Measurements from ENCODE around the gene PPM1F. TPM values are rescaled to one million over a fixed set of nuclear protein-coding genes. Genes with fewer than 3 reads are reported as not detected.

Gene PPM1F
- total RNA-seq, 1 donor from 2014 or later: 35.6 TPM

- no peak for DNase-seq (ENCODE audit: extremely low spot score in 2 of 2)
- intact Hi-C loops (cut with DNase I): no loop called here
- TF ChIP-seq POLR2AphosphoS5 (IDR thresholded peaks at IDR 0.05; ENCODE audit: insufficient read depth in 1 of 2, low read depth in 1 of 2) (no peak), POLR2A (IDR thresholded peaks at IDR 0.05) (no peak)
- TF ChIP-seq, protein P1, sequence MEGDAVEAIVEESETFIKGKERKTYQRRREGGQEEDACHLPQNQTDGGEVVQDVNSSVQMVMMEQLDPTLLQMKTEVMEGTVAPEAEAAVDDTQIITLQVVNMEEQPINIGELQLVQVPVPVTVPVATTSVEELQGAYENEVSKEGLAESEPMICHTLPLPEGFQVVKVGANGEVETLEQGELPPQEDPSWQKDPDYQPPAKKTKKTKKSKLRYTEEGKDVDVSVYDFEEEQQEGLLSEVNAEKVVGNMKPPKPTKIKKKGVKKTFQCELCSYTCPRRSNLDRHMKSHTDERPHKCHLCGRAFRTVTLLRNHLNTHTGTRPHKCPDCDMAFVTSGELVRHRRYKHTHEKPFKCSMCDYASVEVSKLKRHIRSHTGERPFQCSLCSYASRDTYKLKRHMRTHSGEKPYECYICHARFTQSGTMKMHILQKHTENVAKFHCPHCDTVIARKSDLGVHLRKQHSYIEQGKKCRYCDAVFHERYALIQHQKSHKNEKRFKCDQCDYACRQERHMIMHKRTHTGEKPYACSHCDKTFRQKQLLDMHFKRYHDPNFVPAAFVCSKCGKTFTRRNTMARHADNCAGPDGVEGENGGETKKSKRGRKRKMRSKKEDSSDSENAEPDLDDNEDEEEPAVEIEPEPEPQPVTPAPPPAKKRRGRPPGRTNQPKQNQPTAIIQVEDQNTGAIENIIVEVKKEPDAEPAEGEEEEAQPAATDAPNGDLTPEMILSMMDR (IDR thresholded peaks at IDR 0.05): no peak
- no peaks in the 10 kb centered on the region for H3K9me3 ChIP-seq
- no peaks in the 10 kb centered on the region for H3K36me3 ChIP-seq
- peak overlapping the region; percentile 75 to 91 for H3K4me3 ChIP-seq
- peak overlapping the region; percentile 55 for H3K27ac ChIP-seq
- H3K27me3 ChIP-seq: no peaks in the 10 kb centered on the region
- H3K4me1 ChIP-seq: peaks cover 15% of the 10 kb centered on the region
Observed at GRCh38 chr22:21981874-21982273, 29.2 kb upstream of the PPM1F start.

- H3K4me3 ChIP-seq: no peak overlapping the region
- H3K27me3 ChIP-seq: no peaks in the 10 kb centered on the region
- H3K9me3 ChIP-seq: no peaks in the 10 kb centered on the region
- TF ChIP-seq POLR2AphosphoS5 (IDR thresholded peaks at IDR 0.05; ENCODE audit: insufficient read depth in 1 of 2, low read depth in 1 of 2) (no peak), POLR2A (IDR thresholded peaks at IDR 0.05) (no peak)
- TF ChIP-seq, protein P1 (IDR thresholded peaks at IDR 0.05): no peak
- H3K36me3 ChIP-seq: no peaks in the 10 kb centered on the region
- intact Hi-C loops (cut with DNase I): no loop called here
- H3K4me1 ChIP-seq: peaks cover 15% of the 10 kb centered on the region
- no peak overlapping the region for H3K27ac ChIP-seq
- no peak for DNase-seq (ENCODE audit: extremely low spot score in 2 of 2)
Observed at GRCh38 chr22:21980547-21980946, 27.9 kb upstream of the PPM1F start.

DNA sequence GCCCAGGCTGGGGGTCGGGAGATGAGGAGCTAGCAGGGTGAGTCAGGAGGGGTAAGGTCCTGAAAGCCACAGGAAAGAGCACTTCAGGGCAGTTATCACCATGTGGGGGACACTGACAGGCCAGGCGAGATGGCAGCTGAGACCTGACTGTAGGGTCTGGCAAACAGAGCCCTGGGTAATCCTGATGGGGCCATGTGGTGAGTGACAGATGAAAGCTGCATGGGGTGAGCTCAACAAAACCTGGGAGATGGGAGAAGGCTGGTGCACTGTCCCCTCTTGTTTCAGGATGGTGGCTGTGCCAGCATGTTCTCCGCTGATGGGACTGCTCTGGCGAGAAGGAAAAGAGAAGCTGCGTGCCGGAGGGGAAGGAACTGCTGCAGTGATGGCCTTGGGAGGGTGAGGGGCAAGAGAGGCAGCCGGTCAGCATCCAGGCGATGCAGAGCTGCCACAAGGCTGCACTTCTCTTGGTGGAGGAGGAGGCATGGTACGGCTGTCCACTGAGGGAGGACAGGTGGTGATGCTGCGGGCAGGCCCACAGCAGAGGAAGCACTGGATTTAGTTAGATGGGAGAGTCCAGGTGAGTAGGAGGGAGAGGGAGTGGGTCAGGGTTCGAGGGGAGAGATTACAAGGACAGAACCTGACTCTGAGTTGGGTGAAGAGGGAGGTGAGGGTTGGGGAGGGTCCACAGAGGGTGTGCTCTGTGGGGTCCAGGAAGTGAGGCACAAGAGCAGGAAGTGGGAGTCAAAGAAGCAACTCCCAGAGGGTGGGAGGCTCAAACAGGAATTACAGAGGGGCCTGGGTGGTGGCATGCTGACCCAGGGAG is 26.1 kb upstream of the PPM1F start:
- Histone ChIP-seq H3K27me3 (no peaks in the 10 kb centered on the region), H3K9me3 (no peaks in the 10 kb centered on the region), H3K27ac (no peak overlapping the region), H3K4me1 (peaks cover 15% of the 10 kb centered on the region), H3K4me3 (no peak overlapping the region), H3K36me3 (peaks cover 0 to 5% of the 10 kb centered on the region in 2 donors)
- TF ChIP-seq POLR2A (IDR thresholded peaks at IDR 0.05): no peak
- TF ChIP-seq POLR2AphosphoS5 (IDR thresholded peaks at IDR 0.05; ENCODE audit: insufficient read depth in 1 of 2, low read depth in 1 of 2): no peak
- TF ChIP-seq, protein P1 (IDR thresholded peaks at IDR 0.05): no peak
- no peak for DNase-seq (ENCODE audit: extremely low spot score in 2 of 2)
- intact Hi-C loops (cut with DNase I): no loop called here

DNA sequence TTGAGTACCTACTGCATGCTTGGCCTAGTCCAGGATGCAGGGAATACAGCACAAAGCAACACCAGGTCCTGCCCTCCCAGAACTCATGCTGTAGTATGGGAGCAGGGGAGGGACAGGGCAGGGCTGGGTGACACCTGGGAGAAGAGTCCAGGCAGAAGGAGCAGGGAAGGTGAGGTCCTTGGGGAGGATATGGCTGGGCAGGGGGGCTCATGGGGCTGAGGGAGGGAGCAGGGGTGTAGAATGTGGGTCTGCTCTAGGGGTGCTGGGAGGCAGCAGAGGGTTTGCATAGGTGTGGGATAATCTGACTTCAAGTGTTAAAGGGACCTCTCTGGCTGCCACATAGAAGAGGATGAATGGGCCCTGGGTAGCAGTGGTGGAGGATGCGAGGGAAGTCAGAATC is 25.2 kb upstream of the PPM1F start:
- H3K27ac ChIP-seq: no peak overlapping the region
- peaks cover 0 to 5% of the 10 kb centered on the region in 2 donors for H3K36me3 ChIP-seq
- peaks cover 15% of the 10 kb centered on the region for H3K4me1 ChIP-seq
- no peaks in the 10 kb centered on the region for H3K9me3 ChIP-seq
- H3K4me3 ChIP-seq: no peak overlapping the region
- TF ChIP-seq, protein P1 (IDR thresholded peaks at IDR 0.05): no peak
- no peak for TF ChIP-seq POLR2AphosphoS5 (IDR thresholded peaks at IDR 0.05; ENCODE audit: insufficient read depth in 1 of 2, low read depth in 1 of 2)
- TF ChIP-seq POLR2A (IDR thresholded peaks at IDR 0.05): no peak
- no peak for DNase-seq (ENCODE audit: extremely low spot score in 2 of 2)
- no peaks in the 10 kb centered on the region for H3K27me3 ChIP-seq
- intact Hi-C loops (cut with DNase I): no loop called here

GRCh38 chr22:21975854-21976345 is 23.3 kb upstream of the PPM1F start:
- H3K36me3 ChIP-seq: peaks cover 0 to 19% of the 10 kb centered on the region in 2 donors
- DNase-seq (ENCODE audit: extremely low spot score in 2 of 2): no peak
- peaks cover 1% of the 10 kb centered on the region for H3K4me1 ChIP-seq
- intact Hi-C loops (cut with DNase I): no loop called here
- no peaks in the 10 kb centered on the region for H3K27me3 ChIP-seq
- H3K27ac ChIP-seq: no peak overlapping the region
- no peaks in the 10 kb centered on the region for H3K9me3 ChIP-seq
- TF ChIP-seq POLR2AphosphoS5 (IDR thresholded peaks at IDR 0.05; ENCODE audit: insufficient read depth in 1 of 2, low read depth in 1 of 2) (no peak), POLR2A (IDR thresholded peaks at IDR 0.05) (no peak)
- TF ChIP-seq, protein P1 (IDR thresholded peaks at IDR 0.05): no peak
- no peak overlapping the region for H3K4me3 ChIP-seq
